ENCODE data around the gene AGAP3. TPM values are rescaled to one million over a fixed set of nuclear protein-coding genes. Genes with fewer than 3 reads are reported as not detected.
"Not testable (repeated sequence)": the region's sequence is repeated elsewhere in the genome, so short reads cannot be mapped to it uniquely, and the experiment has no call there.

Gene AGAP3
- total RNA-seq = 10 to 100 TPM; 34.1 to 84.7 (median 57.2) TPM

- H3K27ac ChIP-seq = peak within 1 kb of the TSS; percentile 81 to 87
- peak; percentile 22 to 71 (median 62) for ATAC-seq (replicated peaks in 6 of 8)
- H3K4me1 ChIP-seq (replicated peaks in 1 of 2) = peaks cover 43 to 47% of the 10 kb centered on the region in 2 donors
- in situ Hi-C loops (cut with MboI; ENCODE audit: low pct_unique_long_range_greater_than_20kb in 2 of 9, low sequenced_read_pairs in 9 of 9, unreplicated experiment in 9 of 9) = no loop called here
- 0 to 20% (median 0%) methylated on average over 1 to 4 of the region's 84 CpGs; no CpG with 5 or more reads in 3 of the 10 experiments for WGBS, 10 experiments
- H3K4me3 ChIP-seq = peak within 1 kb of the TSS; percentile 54 to 87 (median 71)
Observed at GRCh38 chr7:151085691-151086620, at the start of gene AGAP3. AGAP3 (plus strand) TSS chr7:151086475; CDS start chr7:151086742, 267 bp downstream.

- no peak overlapping the region for H3K4me3 ChIP-seq
- in situ Hi-C loops (cut with MboI; ENCODE audit: low pct_unique_long_range_greater_than_20kb in 2 of 9, low sequenced_read_pairs in 9 of 9, unreplicated experiment in 9 of 9) = no loop called here
- peaks cover 0 to 13% of the 10 kb centered on the region in 2 donors for H3K4me1 ChIP-seq (replicated peaks in 1 of 2)
- 0 to 80% (median 48%) methylated on average over 1 to 9 of the region's 12 CpGs; no CpG with 5 or more reads in 4 of the 10 experiments for WGBS, 10 experiments
- ATAC-seq (replicated peaks in 6 of 8) = peak; percentile 87 to 92 (median 91)
- peak overlapping the region in 1 of 2 donors; percentile 76 for H3K27ac ChIP-seq
Observed at GRCh38 chr7:151038951-151039849, 47.1 kb upstream of the AGAP3 start.

DNA sequence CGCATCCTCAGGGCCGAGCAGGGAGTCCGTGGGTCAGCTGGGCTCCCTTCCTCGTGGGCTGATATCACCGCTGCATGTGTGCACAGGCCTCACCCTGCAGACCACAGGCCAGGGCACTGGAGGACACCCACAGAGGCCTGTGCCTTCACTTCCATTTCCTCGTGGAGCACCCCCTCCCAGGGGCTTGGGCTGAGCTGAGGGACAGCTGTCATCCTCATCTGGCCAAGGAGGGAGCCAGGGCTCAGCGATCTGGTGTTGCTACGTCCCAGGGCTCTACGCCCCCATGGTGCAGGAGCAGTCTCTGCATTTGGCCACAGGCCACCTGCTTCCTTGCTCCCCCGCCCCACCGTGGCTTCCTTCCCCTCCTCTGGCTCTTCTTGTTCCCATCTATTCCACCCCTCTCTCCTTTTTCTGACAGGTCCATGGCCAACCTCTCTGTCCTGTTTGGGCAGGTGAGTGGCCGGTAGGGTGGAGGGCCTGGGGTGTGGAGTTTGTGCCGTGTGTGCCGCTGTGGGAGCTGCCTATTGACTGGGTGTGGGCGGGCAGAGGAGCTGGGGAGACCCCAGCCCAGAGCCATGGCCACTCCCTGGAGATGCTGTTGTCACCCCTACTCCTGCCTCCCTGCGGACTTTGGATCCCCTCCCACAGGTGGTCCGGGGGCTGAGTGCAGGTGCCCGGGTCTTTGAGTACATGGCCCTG is 46.3 kb upstream of the AGAP3 start:
- ATAC-seq (replicated peaks in 6 of 8) = peak in 2 of 8 experiments; percentile 2 to 4
- Histone ChIP-seq H3K4me3 (no peak overlapping the region), H3K4me1 (replicated peaks in 1 of 2) (peaks cover 0 to 13% of the 10 kb centered on the region in 2 donors), H3K27ac (peak overlapping the region in 1 of 2 donors; percentile 51)
- in situ Hi-C loops (cut with MboI; ENCODE audit: low pct_unique_long_range_greater_than_20kb in 2 of 9, low sequenced_read_pairs in 9 of 9, unreplicated experiment in 9 of 9) = no loop called here
- 0 to 100% (median 40%) methylated on average over 1 to 4 of the region's 18 CpGs; no CpG with 5 or more reads in 3 of the 10 experiments for WGBS, 10 experiments

GRCh38 chr7:151040616-151041375 is 45.5 kb upstream of the AGAP3 start:
- no peak for ATAC-seq (replicated peaks in 6 of 8)
- Histone ChIP-seq H3K4me1 (replicated peaks in 1 of 2) (peaks cover 0 to 13% of the 10 kb centered on the region in 2 donors), H3K4me3 (no peak overlapping the region), H3K27ac (no peak overlapping the region)
- in situ Hi-C loops (cut with MboI; ENCODE audit: low pct_unique_long_range_greater_than_20kb in 2 of 9, low sequenced_read_pairs in 9 of 9, unreplicated experiment in 9 of 9) = no loop called here
- WGBS, 10 experiments = 80 to 100% (median 87%) methylated on average over 1 to 9 of the region's 30 CpGs; no CpG with 5 or more reads in 5 of the 10 experiments

DNA sequence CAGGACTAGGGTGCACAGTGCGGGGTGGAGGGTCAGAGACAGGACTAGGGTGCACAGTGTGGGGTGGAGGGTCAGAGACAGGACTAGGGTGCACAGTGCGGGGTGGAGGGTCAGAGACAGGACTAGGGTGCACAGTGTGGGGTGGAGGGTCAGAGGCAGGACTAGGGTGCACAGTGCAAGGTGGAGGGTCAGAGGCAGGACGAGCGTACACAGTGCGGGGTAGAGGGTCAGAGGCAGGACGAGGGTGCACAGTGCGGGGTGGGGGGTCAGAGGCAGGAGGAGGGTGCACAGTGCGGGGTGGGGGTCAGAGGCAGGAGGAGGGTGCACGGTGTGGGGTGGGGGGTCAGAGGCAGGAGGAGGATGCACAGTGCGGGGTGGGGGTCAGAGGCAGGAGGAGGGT is 42.8 kb upstream of the AGAP3 start:
- ATAC-seq (replicated peaks in 6 of 8); H3K4me3 ChIP-seq; H3K27ac ChIP-seq; in situ Hi-C loops (cut with MboI; ENCODE audit: low pct_unique_long_range_greater_than_20kb in 2 of 9, low sequenced_read_pairs in 9 of 9, unreplicated experiment in 9 of 9): not testable (repeated sequence)
- H3K4me1 ChIP-seq (replicated peaks in 1 of 2) = peaks cover 0 to 13% of the 10 kb centered on the region in 2 donors
- WGBS, 10 experiments = no CpG with 5 or more reads among the region's 10 CpGs

DNA sequence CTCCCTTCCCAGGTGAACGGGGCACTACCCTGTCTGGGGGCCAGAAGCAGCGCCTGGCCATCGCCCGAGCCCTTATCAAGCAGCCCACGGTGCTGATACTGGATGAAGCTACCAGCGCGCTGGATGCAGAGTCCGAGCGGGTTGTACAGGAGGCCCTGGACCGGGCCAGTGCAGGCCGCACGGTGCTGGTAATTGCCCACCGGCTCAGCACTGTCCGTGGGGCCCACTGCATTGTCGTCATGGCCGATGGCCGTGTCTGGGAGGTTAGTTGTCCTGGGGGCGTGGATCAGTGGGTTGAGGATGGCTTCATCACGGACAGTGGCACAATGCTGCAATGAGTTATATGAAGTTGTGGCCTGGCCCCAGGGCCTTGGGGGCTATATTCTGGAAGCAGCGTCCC is 42.3 kb upstream of the AGAP3 start:
- Histone ChIP-seq H3K4me1 (replicated peaks in 1 of 2) (peaks cover 0 to 8% of the 10 kb centered on the region in 2 donors), H3K4me3 (no peak overlapping the region), H3K27ac (no peak overlapping the region)
- in situ Hi-C loops (cut with MboI; ENCODE audit: low pct_unique_long_range_greater_than_20kb in 2 of 9, low sequenced_read_pairs in 9 of 9, unreplicated experiment in 9 of 9) = no loop called here
- no peak for ATAC-seq (replicated peaks in 6 of 8)
- WGBS, 10 experiments = 80 to 100% (median 91%) methylated on average over 1 to 11 of the region's 20 CpGs; no CpG with 5 or more reads in 5 of the 10 experiments

DNA sequence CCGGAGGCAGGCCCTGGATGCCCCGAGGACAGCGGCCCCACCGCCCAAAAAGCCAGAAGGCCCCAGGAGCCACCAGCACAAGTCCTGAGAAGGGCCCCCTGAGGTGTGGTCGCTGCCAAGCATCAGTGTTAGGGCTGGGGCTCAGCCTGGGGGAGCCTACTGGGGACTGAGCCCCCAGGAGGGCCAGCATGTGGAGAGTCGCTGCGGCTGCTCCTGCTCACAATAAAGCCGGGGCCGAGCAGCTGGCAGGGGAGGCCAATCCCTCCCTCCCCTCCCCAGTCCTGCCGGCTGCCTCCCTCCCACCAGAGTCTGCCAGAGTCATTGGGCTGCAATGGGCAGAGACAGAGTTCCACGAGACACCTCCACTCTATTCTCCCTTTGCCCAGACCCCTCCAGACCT is 41.0 kb upstream of the AGAP3 start:
- in situ Hi-C loops (cut with MboI; ENCODE audit: low pct_unique_long_range_greater_than_20kb in 2 of 9, low sequenced_read_pairs in 9 of 9, unreplicated experiment in 9 of 9) = no loop called here
- Histone ChIP-seq H3K27ac (no peak overlapping the region), H3K4me1 (replicated peaks in 1 of 2) (no peaks in the 10 kb centered on the region), H3K4me3 (no peak overlapping the region)
- 60 to 100% (median 92%) methylated on average over 1 to 2 of the region's 11 CpGs; no CpG with 5 or more reads in 7 of the 10 experiments for WGBS, 10 experiments
- ATAC-seq (replicated peaks in 6 of 8) = peak in 2 of 8 experiments; percentile 12 to 18

DNA sequence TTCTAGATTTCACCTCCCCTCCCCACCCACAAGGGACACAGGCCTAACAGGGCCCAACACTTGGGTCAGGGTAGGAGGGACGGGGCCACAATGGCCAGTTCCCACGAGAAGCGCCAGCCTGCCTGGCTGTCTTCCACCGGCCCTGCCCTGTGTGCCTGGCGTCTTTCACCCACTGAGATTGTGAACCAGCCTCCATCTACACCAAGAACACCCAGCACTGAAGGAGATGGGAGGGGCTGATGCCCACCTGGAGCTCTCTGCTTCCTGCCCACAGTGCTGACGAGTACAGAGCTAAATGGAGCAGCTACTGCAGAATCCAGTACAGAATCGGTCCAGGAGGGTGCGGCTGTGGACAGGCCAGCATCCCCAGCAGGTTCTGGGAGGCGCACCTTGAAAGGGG is 40.3 kb upstream of the AGAP3 start:
- 72 to 90% methylated on average over 2 to 4 of the region's 9 CpGs; no CpG with 5 or more reads in 8 of the 10 experiments for WGBS, 10 experiments

DNA sequence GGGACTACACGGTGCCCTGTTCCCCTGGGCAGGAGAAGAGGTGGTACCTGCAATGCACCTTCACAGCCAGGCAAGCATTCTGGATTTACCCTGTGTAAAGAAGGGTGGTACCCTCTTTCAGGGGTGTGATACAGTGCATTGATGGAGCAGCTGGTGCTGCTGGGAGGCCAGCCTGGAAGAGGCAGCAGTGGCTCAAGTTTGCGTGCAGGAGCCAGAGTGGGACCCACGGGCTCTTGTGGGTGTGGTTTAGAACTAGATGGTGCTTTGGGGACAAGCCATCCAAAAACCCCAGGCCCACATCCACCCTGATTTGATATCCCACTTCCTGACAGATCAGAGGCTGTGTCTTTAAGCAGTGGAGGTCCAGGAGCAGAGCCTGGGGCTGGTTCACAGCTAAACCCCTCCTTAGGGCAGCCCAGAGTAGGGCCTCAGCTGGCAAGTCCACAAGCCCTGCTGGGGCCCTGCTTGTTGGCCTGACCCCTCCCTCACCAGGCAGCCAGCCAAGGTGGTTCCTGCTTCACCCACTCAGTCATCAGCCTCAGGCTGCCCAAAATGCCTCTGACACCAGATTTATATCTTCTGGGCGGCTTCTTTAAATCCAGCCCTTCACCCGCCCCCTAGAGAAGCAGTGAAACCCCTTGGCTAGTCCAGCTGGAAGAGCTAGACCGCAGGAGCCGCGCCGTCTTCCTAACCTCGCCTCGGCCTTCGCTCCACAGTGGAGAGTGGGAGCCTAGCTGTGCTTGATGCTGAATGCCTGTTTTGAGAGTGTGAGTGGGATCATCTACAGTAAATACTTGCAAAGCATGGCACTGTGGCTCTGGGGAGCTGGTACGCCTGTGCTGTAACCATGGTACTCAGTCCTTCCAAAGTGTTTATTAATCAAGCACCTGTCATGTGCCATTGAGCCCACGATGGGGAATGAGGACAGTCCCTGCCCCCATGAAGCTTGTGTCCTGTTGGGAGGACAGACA is 39.4 kb upstream of the AGAP3 start:
- ATAC-seq (replicated peaks in 6 of 8) = peak in 6 of 8 experiments; percentile 35 to 67 (median 46)
- 18 to 93% (median 53%) methylated on average over 1 to 9 of the region's 14 CpGs; no CpG with 5 or more reads in 2 of the 10 experiments for whole genome bisulfite sequencing, 10 experiments
- in situ Hi-C loops (cut with MboI; ENCODE audit: low pct_unique_long_range_greater_than_20kb in 2 of 9, low sequenced_read_pairs in 9 of 9, unreplicated experiment in 9 of 9) = no loop called here
- no peak overlapping the region for H3K4me3 ChIP-seq
- no peak overlapping the region for H3K27ac ChIP-seq
- H3K4me1 ChIP-seq (replicated peaks in 1 of 2) = no peaks in the 10 kb centered on the region

More for the DNA sequence above, 40.3 kb upstream of the AGAP3 start:
- Histone ChIP-seq H3K4me1 (replicated peaks in 1 of 2) (no peaks in the 10 kb centered on the region), H3K27ac (no peak overlapping the region), H3K4me3 (no peak overlapping the region)
- in situ Hi-C loops (cut with MboI; ENCODE audit: low pct_unique_long_range_greater_than_20kb in 2 of 9, low sequenced_read_pairs in 9 of 9, unreplicated experiment in 9 of 9) = no loop called here
- ATAC-seq (replicated peaks in 6 of 8) = no peak

DNA sequence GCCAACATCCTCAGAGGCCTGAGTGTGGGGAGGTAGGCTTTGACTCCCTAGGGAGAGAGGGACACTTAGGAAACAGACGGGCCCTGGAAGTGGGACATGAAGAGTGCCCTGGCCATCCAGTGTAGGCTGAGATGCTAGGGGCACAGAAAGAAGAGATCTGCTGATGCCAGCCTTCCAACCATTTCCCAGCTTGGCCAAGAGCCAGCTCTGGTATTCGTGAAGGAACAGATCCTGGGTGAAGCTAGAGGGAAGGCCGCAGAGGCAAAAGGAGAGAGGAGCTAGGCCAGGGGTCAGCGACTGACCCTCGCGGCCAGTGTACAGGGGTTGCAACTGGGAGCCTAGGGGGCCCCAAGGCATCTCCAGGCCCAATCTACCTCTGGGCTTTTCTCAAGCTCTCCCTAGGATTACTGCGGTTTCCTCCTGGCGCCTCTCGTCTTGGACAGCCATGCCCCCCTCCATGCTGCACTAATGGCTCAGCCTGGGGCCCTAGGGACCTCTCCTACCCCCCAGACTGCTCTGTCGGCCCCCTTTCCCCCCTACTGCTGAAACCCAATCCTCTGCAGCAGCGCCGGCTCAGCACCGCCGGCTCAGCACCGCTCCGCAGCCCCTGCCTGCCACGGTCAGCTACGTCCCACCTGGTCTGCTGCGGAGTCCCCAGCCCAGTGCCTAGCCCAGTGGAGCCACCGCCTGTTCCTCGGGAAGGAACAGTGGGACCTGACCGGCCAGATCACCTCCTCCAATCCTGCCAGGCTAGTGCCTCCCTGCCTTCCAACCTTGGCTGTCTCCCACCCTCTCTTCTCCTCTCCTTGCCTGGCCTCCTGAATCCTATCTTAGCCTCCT is 38.1 kb upstream of the AGAP3 start, which contains the start of gene ASIC3:
TSS of gene ASIC3 (plus strand) at position 556 of the 840 bp plus-strand sequence. CDS start 355 bp downstream, outside the sequence.
- in situ Hi-C loops (cut with MboI; ENCODE audit: low pct_unique_long_range_greater_than_20kb in 2 of 9, low sequenced_read_pairs in 9 of 9, unreplicated experiment in 9 of 9) = no loop called here
- no peak for ATAC-seq (replicated peaks in 6 of 8)
- WGBS, 10 experiments = 48 to 93% (median 74%) methylated on average over 1 to 4 of the region's 22 CpGs; no CpG with 5 or more reads in 4 of the 10 experiments
- Histone ChIP-seq H3K4me1 (replicated peaks in 1 of 2) (no peaks in the 10 kb centered on the region), H3K4me3 (no peak within 1 kb of the TSS), H3K27ac (no peak within 1 kb of the TSS)
